ENCODE data around the gene PWP2.
"Not testable (repeated sequence)": the region's sequence is repeated elsewhere in the genome, so short reads cannot be mapped to it uniquely, and the experiment has no call there.

The PWP2 gene

GRCh38 chr21:44140552-44140932, 33.3 kb downstream of the PWP2 start:
- POLR2A ChIA-PET; DNase-seq (ENCODE audit: extremely low spot score); CTCF ChIA-PET: not testable (repeated sequence)

GRCh38 chr21:44142470-44142869, 35.3 kb downstream of the PWP2 start:
- POLR2A ChIA-PET; DNase-seq (ENCODE audit: extremely low spot score); CTCF ChIA-PET: not testable (repeated sequence)

- POLR2A ChIA-PET: not testable (repeated sequence)
Observed at GRCh38 chr21:44143380-44143779, 36.2 kb downstream of the PWP2 start.

GRCh38 chr21:44143996-44144395, 36.8 kb downstream of the PWP2 start:
- DNase-seq (ENCODE audit: extremely low spot score); POLR2A ChIA-PET; CTCF ChIA-PET: not testable (repeated sequence)

More at GRCh38 chr21:44143380-44143779, 36.2 kb downstream of the PWP2 start:
- DNase-seq (ENCODE audit: extremely low spot score); CTCF ChIA-PET: not testable (repeated sequence)

GRCh38 chr21:44144784-44145602, 37.8 kb downstream of the PWP2 start:
- CTCF ChIA-PET: not testable (repeated sequence)

GRCh38 chr21:44145616-44146015, 38.4 kb downstream of the PWP2 start:
- POLR2A ChIA-PET; CTCF ChIA-PET; DNase-seq (ENCODE audit: extremely low spot score): not testable (repeated sequence)

More at GRCh38 chr21:44144784-44145602, 37.8 kb downstream of the PWP2 start:
- DNase-seq (ENCODE audit: extremely low spot score); POLR2A ChIA-PET: not testable (repeated sequence)

- DNase-seq (ENCODE audit: extremely low spot score); POLR2A ChIA-PET; CTCF ChIA-PET: not testable (repeated sequence)
Observed at GRCh38 chr21:44147108-44147507, 39.9 kb downstream of the PWP2 start.

GRCh38 chr21:44150255-44150654, 43.1 kb downstream of the PWP2 start:
- CTCF ChIA-PET; POLR2A ChIA-PET; DNase-seq (ENCODE audit: extremely low spot score): not testable (repeated sequence)

GRCh38 chr21:44153214-44153888, 46.2 kb downstream of the PWP2 start:
- POLR2A ChIA-PET; DNase-seq (ENCODE audit: extremely low spot score); CTCF ChIA-PET: not testable (repeated sequence)

GRCh38 chr21:44153889-44154228, 46.7 kb downstream of the PWP2 start:
- CTCF ChIA-PET; DNase-seq (ENCODE audit: extremely low spot score): not testable (repeated sequence)

GRCh38 chr21:44154816-44155230, 47.6 kb downstream of the PWP2 start:
- CTCF ChIA-PET, POLR2A ChIA-PET: not testable (repeated sequence)

More at GRCh38 chr21:44153889-44154228, 46.7 kb downstream of the PWP2 start:
- POLR2A ChIA-PET: not testable (repeated sequence)

GRCh38 chr21:44155231-44155993, 48.2 kb downstream of the PWP2 start:
- DNase-seq (ENCODE audit: extremely low spot score); CTCF ChIA-PET; POLR2A ChIA-PET: not testable (repeated sequence)

More at GRCh38 chr21:44154816-44155230, 47.6 kb downstream of the PWP2 start:
- not testable (repeated sequence) for DNase-seq (ENCODE audit: extremely low spot score)

- POLR2A ChIA-PET; CTCF ChIA-PET; DNase-seq (ENCODE audit: extremely low spot score): not testable (repeated sequence)
Observed at GRCh38 chr21:44155994-44156380, 48.8 kb downstream of the PWP2 start.

GRCh38 chr21:44157439-44158081, 50.4 kb downstream of the PWP2 start:
- POLR2A ChIA-PET; CTCF ChIA-PET; DNase-seq (ENCODE audit: extremely low spot score): not testable (repeated sequence)

GRCh38 chr21:44158082-44158468, 50.9 kb downstream of the PWP2 start:
- CTCF ChIA-PET; DNase-seq (ENCODE audit: extremely low spot score); POLR2A ChIA-PET: not testable (repeated sequence)

GRCh38 chr21:44159349-44160297, 52.4 kb downstream of the PWP2 start:
- CTCF ChIA-PET; POLR2A ChIA-PET; DNase-seq (ENCODE audit: extremely low spot score): not testable (repeated sequence)

GRCh38 chr21:44160298-44160672, 53.1 kb downstream of the PWP2 start:
- CTCF ChIA-PET; POLR2A ChIA-PET; DNase-seq (ENCODE audit: extremely low spot score): not testable (repeated sequence)

GRCh38 chr21:44160821-44161220, 53.6 kb downstream of the PWP2 start:
- DNase-seq (ENCODE audit: extremely low spot score); CTCF ChIA-PET; POLR2A ChIA-PET: not testable (repeated sequence)

All from HEK293T (cell line).